H9 (cell line): Measurements from ENCODE around the gene OR2B2. TPM values are rescaled to one million over a fixed set of nuclear protein-coding genes. Genes with fewer than 3 reads are reported as not detected.

Source experiments
- DNase-seq: peaks from one replicate; pipeline ENCODE4 v3.0.0-alpha.2; 2017
- H2AFZ ChIP-seq: one replicate; pipeline ENCODE4 v1.6.1; 2013; ENCODE audit warnings: mild to moderate bottlenecking, low read length, control low read depth, moderate library complexity
- H2AK5ac ChIP-seq: 2 replicates; pipeline ENCODE4 v1.6.1; 2013; ENCODE audit warnings: low read length, control low read depth, mixed read lengths; ENCODE audit not compliant: insufficient read length
- H2BK120ac ChIP-seq: one replicate; pipeline ENCODE4 v1.6.1; 2013; ENCODE audit warnings: low read depth, mild to moderate bottlenecking, low read length, control low read depth, inconsistent platforms; ENCODE audit not compliant: poor library complexity, severe bottlenecking
- H2BK12ac ChIP-seq: 2 replicates; pipeline ENCODE4 v1.6.1; 2013; ENCODE audit warnings: low read length, control low read depth, mixed read lengths, low read depth; ENCODE audit not compliant: insufficient read length
- H2BK15ac ChIP-seq: 2 replicates; pipeline ENCODE4 v1.6.1; 2013; ENCODE audit warnings: low read depth, low read length, control low read depth
- H2BK20ac ChIP-seq: one replicate; pipeline ENCODE4 v1.6.1; 2013; ENCODE audit warnings: low read depth, mild to moderate bottlenecking, low read length, control low read depth, inconsistent platforms; ENCODE audit not compliant: poor library complexity, severe bottlenecking
- H2BK5ac ChIP-seq: 2 replicates; pipeline ENCODE4 v1.6.1; 2013; ENCODE audit warnings: low read length, control low read depth, mixed read lengths; ENCODE audit not compliant: insufficient read length
- H3K14ac ChIP-seq: 2 replicates; pipeline ENCODE4 v1.6.1; 2013; ENCODE audit warnings: low read length, control low read depth; ENCODE audit not compliant: insufficient read depth
- H3K18ac ChIP-seq: 2 replicates; pipeline ENCODE4 v1.6.1; 2013; ENCODE audit warnings: low read depth, mild to moderate bottlenecking, mixed read lengths, low read length, control low read depth; ENCODE audit not compliant: insufficient read length
- H3K23ac ChIP-seq: 2 replicates; pipeline ENCODE4 v1.6.1; 2013; ENCODE audit warnings: low read length, control low read depth, mixed read lengths, low read depth; ENCODE audit not compliant: insufficient read length
- H3K23me2 ChIP-seq: 2 replicates; pipeline ENCODE4 v1.6.1; 2013; ENCODE audit warnings: low read depth, mild to moderate bottlenecking, mixed read lengths, low read length, control low read depth; ENCODE audit not compliant: insufficient read length, poor library complexity, severe bottlenecking
- H3K27ac ChIP-seq: 2 replicates; pipeline ENCODE4 v1.5.1; 2013; ENCODE audit warnings: low read length, control low read depth, mixed read lengths, low read depth; ENCODE audit not compliant: insufficient read length
- H3K27me3 ChIP-seq: 2 replicates; pipeline ENCODE4 v1.6.1; 2013; ENCODE audit warnings: low read length, control low read depth, inconsistent platforms; ENCODE audit not compliant: insufficient read depth
- H3K4ac ChIP-seq: 2 replicates; pipeline ENCODE4 v1.6.1; 2013; ENCODE audit warnings: low read depth, mild to moderate bottlenecking, control low read depth, inconsistent platforms, low read length, moderate library complexity
- H3K4me1 ChIP-seq: 2 replicates; pipeline ENCODE4 v1.6.1; 2013; ENCODE audit warnings: low read length, control low read depth, inconsistent platforms; ENCODE audit not compliant: insufficient read depth
- H3K4me2 ChIP-seq: 2 replicates; pipeline ENCODE4 v1.6.1; 2013; ENCODE audit warnings: low read length, control low read depth, mixed read lengths; ENCODE audit not compliant: insufficient read length, insufficient read depth
- H3K56ac ChIP-seq: 2 replicates; pipeline ENCODE4 v1.6.1; 2013; ENCODE audit warnings: low read depth, mild to moderate bottlenecking, mixed read lengths, low read length, control low read depth; ENCODE audit not compliant: insufficient read length
- H3K79me1 ChIP-seq: 2 replicates; pipeline ENCODE4 v1.6.1; 2013; ENCODE audit warnings: low read depth, mild to moderate bottlenecking, moderate library complexity, low read length, control low read depth, inconsistent platforms; ENCODE audit not compliant: insufficient read depth, poor library complexity, severe bottlenecking
- H3K79me2 ChIP-seq: 2 replicates; pipeline ENCODE4 v1.6.1; 2013; ENCODE audit warnings: low read length, control low read depth, inconsistent platforms; ENCODE audit not compliant: insufficient read depth
- H3K9ac ChIP-seq: 2 replicates; pipeline ENCODE4 v1.6.1; 2013; ENCODE audit warnings: low read length, control low read depth, mixed read lengths; ENCODE audit not compliant: insufficient read length; ENCODE audit errors: extremely low read depth
- H3K9me3 ChIP-seq: one replicate; pipeline ENCODE4 v1.6.1; 2013; ENCODE audit warnings: low read depth, low read length, inconsistent platforms; ENCODE audit not compliant: control insufficient read depth
- H3T11ph ChIP-seq: one replicate; pipeline ENCODE4 v1.6.1; 2013; ENCODE audit warnings: mild to moderate bottlenecking, low read length, control low read depth, inconsistent platforms
- H4K20me1 ChIP-seq: one replicate; pipeline ENCODE4 v1.6.1; 2013; ENCODE audit not compliant: control insufficient read depth, insufficient read length, insufficient read depth
- H4K5ac ChIP-seq: 2 replicates; pipeline ENCODE4 v1.6.1; 2013; ENCODE audit warnings: low read depth, mild to moderate bottlenecking, mixed read lengths, low read length, control low read depth; ENCODE audit not compliant: insufficient read length
- H4K8ac ChIP-seq: replicated peaks from 2 replicates; pipeline ENCODE4 v1.6.1; 2013; ENCODE audit warnings: low read length, control low read depth, mixed read lengths, low read depth; ENCODE audit not compliant: insufficient read length
- H4K91ac ChIP-seq: 2 replicates; pipeline ENCODE4 v1.6.1; 2013; ENCODE audit warnings: low read depth, mild to moderate bottlenecking, moderate library complexity, mixed read lengths, low read length, control low read depth; ENCODE audit not compliant: insufficient read length
- H3K27ac Mint-ChIP-seq, 3 experiments: 2 replicates in 2 of 3; 3 replicates in 1 of 3; pipeline ENCODE4 v1.8.0; 2020 to 2021; ENCODE audit warnings: mixed read lengths in 3 of 3, mild to moderate bottlenecking in 1 of 3, moderate library complexity in 1 of 3
- H3K27me3 Mint-ChIP-seq: 2 replicates; pipeline ENCODE4 v1.8.0; 2021; ENCODE audit warnings: low read depth, mild to moderate bottlenecking, moderate library complexity, mixed read lengths
- H3K36me3 Mint-ChIP-seq, 3 experiments: 2 replicates in 2 of 3; 3 replicates in 1 of 3; pipeline ENCODE4 v1.8.0; 2020 to 2021; ENCODE audit warnings: low read depth in 3 of 3, mixed read lengths in 3 of 3; ENCODE audit not compliant: insufficient read depth in 1 of 3
- H3K4me1 Mint-ChIP-seq, 2 experiments: 2 replicates each; pipeline ENCODE4 v1.8.0; 2020; ENCODE audit warnings: mixed read lengths in 2 of 2
- H3K4me3 Mint-ChIP-seq, 2 experiments: 2 replicates in 1 of 2; 3 replicates in 1 of 2; pipeline ENCODE4 v1.8.0; 2020 to 2021; ENCODE audit warnings: mild to moderate bottlenecking in 2 of 2, mixed read lengths in 2 of 2, moderate library complexity in 1 of 2
- H3K9me3 Mint-ChIP-seq, 2 experiments: 2 replicates in 1 of 2; 3 replicates in 1 of 2; pipeline ENCODE4 v1.8.0; 2020; ENCODE audit warnings: mild to moderate bottlenecking in 2 of 2, mixed read lengths in 2 of 2, moderate library complexity in 1 of 2
- WGBS: extraction: QIAGEN DNeasy Blood & Tissue Kit; methylation state at CpG from one replicate; pipeline ENCODE4 v1.1.7; 2013; ENCODE audit warnings: missing lambda C conversion rate, low lambda C conversion rate, mixed read lengths; ENCODE audit not compliant: insufficient read length; ENCODE audit errors: extremely low coverage; 5-methylcytosine and 5-hydroxymethylcytosine counted together
- total RNA-seq: library from RNA; stranded (reverse); gene quantifications from 2 replicates; pipeline ENCODE4 v1.2.1, GENCODE V29; 2021
- TF ChIP-seq, protein P1 (sequence below): fragments of 200-600 bp; sonication (generic); conservative IDR thresholded peaks from 3 replicates; pipeline ENCODE4 v1.8.0; 2021; ENCODE audit warnings: antibody characterized with exemption, mild to moderate bottlenecking

The OR2B2 gene
- total RNA-seq, 1 experiment from 2014 or later: not detected

DNA sequence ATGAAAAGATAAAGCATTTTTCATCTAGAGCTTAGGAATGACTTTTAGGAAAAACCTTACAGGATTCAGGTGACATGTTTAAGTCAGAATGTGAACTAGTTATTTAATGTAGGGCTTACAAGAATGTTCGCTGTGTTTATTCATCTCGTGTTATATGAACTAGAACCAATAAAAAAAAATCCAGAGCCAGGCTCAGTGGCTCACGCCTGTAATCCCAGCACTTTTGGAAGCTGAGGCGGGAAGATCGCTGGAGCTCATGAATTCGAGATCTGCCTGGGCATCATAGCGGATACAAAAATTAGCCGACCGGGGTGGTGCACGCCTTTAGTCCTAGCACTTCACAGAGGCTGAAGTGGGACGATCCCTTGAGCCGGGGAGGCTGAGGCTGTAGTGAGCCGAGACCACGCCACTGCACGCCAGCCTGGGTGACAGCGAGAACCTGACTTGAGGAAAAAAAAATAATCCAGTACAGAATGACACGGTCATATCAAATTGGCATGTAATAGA is 46.3 kb downstream of the OR2B2 start:
- Histone ChIP-seq H4K5ac (no peak overlapping the region), H2BK20ac (no peak overlapping the region), H3T11ph (no peak overlapping the region), H3K23ac (no peak overlapping the region), H3K79me1 (no peaks in the 10 kb centered on the region), H3K23me2 (peaks cover 3% of the 10 kb centered on the region), H2BK15ac (no peak overlapping the region), H2AFZ (no peak overlapping the region), H2AK5ac (no peak overlapping the region), H4K20me1 (no peaks in the 10 kb centered on the region), H2BK120ac (no peak overlapping the region), H3K9me3 (no peaks in the 10 kb centered on the region), H3K27me3 (no peaks in the 10 kb centered on the region), H3K4ac (no peak overlapping the region), H4K8ac (no peak overlapping the region), H3K9ac (peak overlapping the region; percentile 99), H3K79me2 (no peaks in the 10 kb centered on the region), H4K91ac (no peak overlapping the region), H3K14ac (no peak overlapping the region; the same call in 1 of the 2 replicates), H3K56ac (no peak overlapping the region), H2BK5ac (no peak overlapping the region), H3K18ac (peak overlapping the region; percentile 9), H3K4me1 (peaks cover 2% of the 10 kb centered on the region), H3K4me2 (peak overlapping the region; percentile 74), H2BK12ac (no peak overlapping the region), H3K27ac (peak overlapping the region; percentile 68)
- H3K4me1 Mint-ChIP-seq: peaks cover 13 to 23% of the 10 kb centered on the region in 2 experiments
- H3K36me3 Mint-ChIP-seq: peaks cover 5 to 10% (median 10%) of the 10 kb centered on the region in 3 experiments; a peak in 6 of 7 replicates
- peak overlapping the region; percentile 99 to 100 (median 100) for H3K27ac Mint-ChIP-seq
- WGBS: no CpG with 5 or more reads among the region's 17 CpGs
- H3K9me3 Mint-ChIP-seq: peaks cover 12 to 13% of the 10 kb centered on the region in 2 experiments
- H3K4me3 Mint-ChIP-seq: peak overlapping the region; percentile 88 to 99
- TF ChIP-seq, protein P1, sequence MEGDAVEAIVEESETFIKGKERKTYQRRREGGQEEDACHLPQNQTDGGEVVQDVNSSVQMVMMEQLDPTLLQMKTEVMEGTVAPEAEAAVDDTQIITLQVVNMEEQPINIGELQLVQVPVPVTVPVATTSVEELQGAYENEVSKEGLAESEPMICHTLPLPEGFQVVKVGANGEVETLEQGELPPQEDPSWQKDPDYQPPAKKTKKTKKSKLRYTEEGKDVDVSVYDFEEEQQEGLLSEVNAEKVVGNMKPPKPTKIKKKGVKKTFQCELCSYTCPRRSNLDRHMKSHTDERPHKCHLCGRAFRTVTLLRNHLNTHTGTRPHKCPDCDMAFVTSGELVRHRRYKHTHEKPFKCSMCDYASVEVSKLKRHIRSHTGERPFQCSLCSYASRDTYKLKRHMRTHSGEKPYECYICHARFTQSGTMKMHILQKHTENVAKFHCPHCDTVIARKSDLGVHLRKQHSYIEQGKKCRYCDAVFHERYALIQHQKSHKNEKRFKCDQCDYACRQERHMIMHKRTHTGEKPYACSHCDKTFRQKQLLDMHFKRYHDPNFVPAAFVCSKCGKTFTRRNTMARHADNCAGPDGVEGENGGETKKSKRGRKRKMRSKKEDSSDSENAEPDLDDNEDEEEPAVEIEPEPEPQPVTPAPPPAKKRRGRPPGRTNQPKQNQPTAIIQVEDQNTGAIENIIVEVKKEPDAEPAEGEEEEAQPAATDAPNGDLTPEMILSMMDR: no peak
- peak; percentile 66 for DNase-seq
- peaks cover 9% of the 10 kb centered on the region for H3K27me3 Mint-ChIP-seq
